Stimulated activated CD4-positive, alpha-beta T cell treated with anti-CD3 and anti-CD28 coated beads, Interleukin-1b, Interleukin-23, amount 100 ng/mL, for 24 hours (primary cell): ENCODE data around the gene CUEDC2.
A peak's percentile ranks its signal among the peaks of the same experiment; 100 is the strongest.

ENCODE experiments used
- DNase-seq, 4 experiments: peaks; one replicate each; pipeline ENCODE4 v3.0.0-alpha.2; 2020; ENCODE audit warnings: low read depth in 4 of 4, low spot score in 1 of 4

The CUEDC2 gene

DNA sequence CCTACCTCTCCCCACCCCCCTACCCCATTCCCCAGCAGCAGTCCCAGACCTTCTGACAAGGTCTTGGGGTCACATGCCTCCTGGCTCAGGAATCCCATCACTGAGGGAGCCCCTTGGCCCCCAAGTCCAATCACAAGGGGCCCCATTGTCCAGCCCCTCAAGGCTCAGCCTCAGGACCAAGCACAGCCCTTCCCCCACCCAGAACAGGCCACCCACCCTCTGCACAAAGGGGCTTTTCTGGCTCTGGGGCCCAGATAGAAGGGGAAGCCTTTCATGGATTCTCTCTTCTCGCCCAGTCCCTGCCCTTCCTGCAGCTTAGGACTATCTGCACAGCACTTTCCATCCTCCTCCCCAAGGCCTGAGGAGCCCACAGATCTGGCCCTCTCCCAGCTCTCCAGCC, 6.9 kb downstream of the CUEDC2 start:
- no peak for DNase-seq

DNA sequence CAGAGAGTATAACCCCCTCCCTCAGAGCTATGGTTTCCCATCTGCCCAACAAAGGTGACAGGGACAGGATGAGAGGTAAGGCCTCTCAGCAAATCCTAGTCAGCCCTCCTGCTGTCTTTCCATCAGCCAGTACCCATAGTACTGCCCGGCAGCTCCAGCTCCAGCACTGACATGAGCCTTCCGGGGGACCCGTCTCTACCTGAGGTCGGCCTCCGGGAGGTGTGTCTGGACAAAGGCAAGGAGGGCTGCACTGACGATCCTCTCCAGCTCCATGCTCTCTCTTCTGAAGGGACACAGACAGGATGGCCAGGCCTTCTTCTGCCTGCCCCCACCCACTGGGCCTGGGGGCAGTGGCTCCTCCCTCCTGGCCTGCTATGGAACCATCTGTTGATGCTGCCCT, 7.5 kb downstream of the CUEDC2 start:
- no peak for DNase-seq

DNA sequence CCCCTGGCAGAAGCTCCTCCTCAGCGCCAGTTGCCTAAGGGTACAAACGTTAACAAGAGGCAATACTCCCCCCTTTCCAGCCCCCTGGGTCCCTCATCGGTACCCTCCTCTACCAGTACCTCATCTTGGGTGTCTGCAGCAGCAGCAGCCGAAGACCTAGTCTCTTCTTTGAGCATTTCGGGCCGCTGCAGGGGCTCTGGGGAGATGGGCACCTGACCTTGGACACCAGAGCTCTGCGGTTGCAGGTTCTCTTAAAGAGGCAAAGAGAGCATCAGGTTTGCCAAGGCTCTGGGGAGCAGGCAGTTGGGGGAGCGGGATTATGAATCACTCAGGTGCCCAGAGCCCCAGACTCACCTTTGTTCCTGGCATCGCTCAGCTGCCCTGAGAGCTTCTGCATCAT, 8.2 kb downstream of the CUEDC2 start:
- DNase-seq: no peak

GRCh38 chr10:102423372-102423968, 8.9 kb downstream of the CUEDC2 start:
- DNase-seq: no peak

GRCh38 chr10:102422545-102423129, 9.7 kb downstream of the CUEDC2 start:
- no peak for DNase-seq

GRCh38 chr10:102421757-102422512, 10.4 kb downstream of the CUEDC2 start:
- DNase-seq: no peak

DNA sequence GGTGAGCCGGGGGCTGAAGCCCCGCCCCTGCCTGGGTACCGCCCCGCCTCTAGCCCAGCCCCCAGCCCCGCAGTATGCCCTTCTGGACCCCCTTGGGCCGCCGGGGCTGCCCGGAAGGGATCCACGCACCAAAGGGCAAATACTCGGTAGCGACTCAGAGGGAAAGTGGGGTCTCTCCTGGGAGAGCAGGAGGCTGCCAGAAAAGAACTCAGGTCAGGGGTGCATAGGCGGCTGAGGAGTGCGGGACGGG, 10.9 kb downstream of the CUEDC2 start:
- DNase-seq: no peak

GRCh38 chr10:102420714-102421506, 11.5 kb downstream of the CUEDC2 start, which contains the start of gene FBXL15:
TSS of gene FBXL15 (plus strand) at chr10:102420836. CDS start at chr10:102421130, 294 bp downstream.
- DNase-seq: peak; percentile 92 to 99 (median 94)

- DNase-seq: no peak
These were observed 12.1 kb downstream of the CUEDC2 start for GRCh38 chr10:102420181-102420713.

DNA sequence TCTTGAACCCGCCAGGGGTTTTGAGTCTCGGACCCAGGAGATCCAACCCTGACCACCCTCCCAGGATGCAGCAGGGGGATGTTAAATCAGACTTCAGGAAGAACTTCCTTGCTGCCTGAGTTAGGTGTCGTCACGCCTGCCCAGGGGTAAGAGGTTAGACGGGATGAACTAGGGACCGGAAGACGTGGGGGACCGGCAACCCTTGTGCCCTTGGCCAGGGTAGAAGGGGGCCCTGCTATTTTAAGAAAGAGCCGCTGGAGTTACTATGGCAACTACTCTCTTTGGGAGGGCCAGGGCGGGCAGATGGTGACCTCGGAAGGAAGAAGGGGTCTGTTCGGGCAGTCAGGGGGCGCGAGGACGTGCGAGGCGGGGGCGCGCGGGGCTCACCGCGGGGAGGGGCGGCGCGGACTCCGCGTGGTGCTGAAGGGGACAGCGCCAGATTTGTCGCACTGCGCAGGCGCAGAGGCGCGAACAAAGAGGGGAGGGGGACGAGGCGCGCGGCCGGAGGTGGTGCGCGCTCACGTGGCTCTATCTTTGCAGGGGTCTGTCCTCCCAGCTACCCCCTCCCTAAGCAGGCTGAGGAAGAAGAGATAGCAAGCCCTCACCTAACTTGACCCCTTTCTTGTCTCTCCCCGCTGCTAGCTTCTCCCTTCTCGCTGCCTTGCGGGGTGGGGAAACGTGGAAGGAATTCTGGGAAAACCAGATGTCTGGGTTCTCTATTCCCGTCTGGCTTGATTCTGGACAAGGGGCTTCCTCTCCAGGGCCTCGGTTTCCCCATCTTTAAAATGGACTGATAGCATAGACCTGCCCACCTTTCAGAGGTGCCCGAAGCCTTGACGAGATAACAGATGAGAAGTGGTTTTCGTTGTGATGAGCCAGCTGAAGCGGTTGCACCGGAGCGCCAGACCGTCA, 12.8 kb downstream of the CUEDC2 start:
- peak in 2 of 4 experiments; percentile 56 to 59 for DNase-seq

- no peak for DNase-seq
These were observed 13.6 kb downstream of the CUEDC2 start, which contains the start of gene PSD for GRCh38 chr10:102418622-102419268. TSS of gene PSD (minus strand) at chr10:102418785. CDS start at chr10:102417038, 1,747 bp downstream.

- no peak for DNase-seq
These were observed 15.7 kb downstream of the CUEDC2 start for GRCh38 chr10:102416695-102417094.

GRCh38 chr10:102416283-102416682, 16.1 kb downstream of the CUEDC2 start:
- DNase-seq: no peak

- DNase-seq: no peak
These were observed 17.6 kb downstream of the CUEDC2 start for GRCh38 chr10:102414749-102415148.

DNA sequence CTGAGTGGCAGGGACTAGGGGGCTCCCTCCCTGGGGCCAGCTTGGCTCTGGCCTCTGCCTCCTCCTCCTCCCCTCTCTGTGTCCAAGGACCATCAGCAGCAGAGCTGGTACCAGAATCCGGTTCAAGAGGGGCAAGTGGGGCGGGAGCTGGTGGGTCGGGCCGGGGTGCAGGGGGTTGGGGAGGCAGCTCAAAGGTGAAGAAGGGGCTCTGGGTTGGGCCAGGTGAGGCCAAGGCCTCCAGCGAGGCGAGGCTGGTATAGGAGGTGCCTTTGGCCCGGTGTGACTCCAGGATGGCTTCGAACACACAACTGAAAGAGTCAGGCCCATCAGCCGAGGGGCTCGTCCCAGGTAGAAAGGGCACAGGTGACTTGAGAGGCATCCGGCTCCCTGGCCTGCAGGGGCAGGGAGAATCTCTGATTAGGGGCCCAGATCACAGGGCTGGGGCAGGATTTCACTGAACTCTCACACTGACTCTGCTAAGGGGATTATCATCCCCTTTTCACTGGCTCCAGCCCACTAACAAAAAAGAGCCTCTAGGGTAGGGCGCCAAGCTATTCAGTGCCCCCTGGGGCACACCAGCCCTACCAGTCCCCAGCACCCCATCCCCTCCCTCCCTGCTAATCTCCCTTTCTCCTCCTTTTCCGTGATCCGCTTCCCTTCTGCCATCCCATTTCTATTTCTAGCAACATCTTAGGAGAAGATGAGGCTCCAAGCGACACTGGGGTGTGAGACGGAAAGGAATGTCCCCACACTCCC, 18.4 kb downstream of the CUEDC2 start:
- DNase-seq: no peak

DNA sequence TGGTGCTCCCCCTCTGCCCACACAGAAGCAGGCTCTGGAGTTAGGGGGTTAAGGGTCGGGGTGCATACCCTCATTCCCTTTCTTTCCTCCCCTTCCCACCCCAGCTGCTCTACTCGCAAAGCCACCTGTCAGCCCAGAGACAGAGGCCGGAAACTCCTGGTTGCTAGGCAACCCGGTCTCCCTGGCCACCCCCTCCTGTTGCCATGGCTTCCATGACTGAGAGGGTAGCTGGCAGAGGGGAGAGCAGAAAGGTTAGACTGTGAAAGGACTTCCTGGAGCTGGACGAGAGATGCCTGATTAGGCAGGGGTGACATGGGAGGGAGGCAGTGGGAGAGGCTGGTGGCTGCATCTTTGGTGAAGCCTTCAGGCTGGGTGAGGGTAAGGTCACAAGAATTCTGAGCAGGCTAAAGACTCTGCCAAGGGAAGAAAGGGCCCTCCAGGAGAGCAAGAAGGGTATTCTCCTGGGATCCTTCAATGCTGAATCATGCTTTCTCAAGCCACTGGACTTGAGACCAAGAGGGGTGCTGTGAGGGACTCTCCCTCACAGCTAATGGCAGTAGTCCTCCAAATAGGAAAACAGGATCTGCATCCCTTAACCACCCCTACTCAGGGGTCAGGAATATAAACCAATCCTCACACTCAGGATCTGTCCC, 19.2 kb downstream of the CUEDC2 start:
- no peak for DNase-seq

- no peak for DNase-seq
These were observed 20.1 kb downstream of the CUEDC2 start for GRCh38 chr10:102412293-102412692.

GRCh38 chr10:102411341-102412255, 20.8 kb downstream of the CUEDC2 start:
- no peak for DNase-seq
